CD14-positive monocyte (primary cell): ENCODE data around the gene SPATA31A6. TPM values are rescaled to one million over a fixed set of nuclear protein-coding genes. Genes with fewer than 3 reads are reported as not detected.
"Not testable (repeated sequence)": the region's sequence is repeated elsewhere in the genome, so short reads cannot be mapped to it uniquely, and the experiment has no call there.

Experiments used
- DNase-seq, 3 donors: peaks; one replicate each; pipeline ENCODE4 v3.0.0-alpha.2; 2011 to 2022
- H2AFZ ChIP-seq: 2 replicates; pipeline ENCODE4 v1.6.0; 2012; ENCODE audit warnings: mild to moderate bottlenecking, low read depth, low read length, inconsistent platforms; ENCODE audit not compliant: insufficient read depth, poor library complexity, severe bottlenecking
- H3K27ac ChIP-seq, 2 donors: 1 replicate in 1 of 2; 2 replicates in 1 of 2; pipeline ENCODE4 v1.5.1; 2012 to 2013; ENCODE audit warnings: low read length in 2 of 2, control low read depth in 1 of 2, inconsistent platforms in 1 of 2, low read depth in 1 of 2, mild to moderate bottlenecking in 1 of 2
- H3K27me3 ChIP-seq, 2 donors: one replicate each; pipeline versions ENCODE4 v1.6.0 to v1.6.1; 2011 to 2013; ENCODE audit warnings: low read length in 2 of 2; ENCODE audit not compliant: control insufficient read depth in 2 of 2, insufficient read depth in 2 of 2
- H3K36me3 ChIP-seq, 2 donors: replicated peaks in 1 of 2; 1 replicate in 1 of 2; 2 replicates in 1 of 2; pipeline versions ENCODE4 v1.5.1 to v1.6.1; 2012 to 2013; ENCODE audit warnings: low read length in 2 of 2, control low read depth in 1 of 2, inconsistent platforms in 1 of 2, mild to moderate bottlenecking in 1 of 2; ENCODE audit not compliant: insufficient read depth in 2 of 2, control insufficient read depth in 1 of 2
- H3K4me1 ChIP-seq, 2 donors: 1 replicate in 1 of 2; 2 replicates in 1 of 2; pipeline versions ENCODE4 v1.5.1 to v1.6.1; 2012 to 2013; ENCODE audit warnings: low read length in 2 of 2, control low read depth in 1 of 2, inconsistent platforms in 1 of 2, mild to moderate bottlenecking in 1 of 2, moderate library complexity in 1 of 2; ENCODE audit not compliant: insufficient read depth in 2 of 2, control insufficient read depth in 1 of 2
- H3K4me2 ChIP-seq: replicated peaks from 2 replicates; pipeline ENCODE3; 2012; ENCODE audit warnings: low read length, moderate library complexity, mild to moderate bottlenecking; ENCODE audit not compliant: poor library complexity, severe bottlenecking; ENCODE audit errors: extremely low read depth
- H3K4me3 ChIP-seq, 3 experiments: fragments of 200-600 bp in 1 of 3; sonication (generic) in 1 of 3; replicated peaks in 1 of 3; 1 replicate in 2 of 3; 2 replicates in 1 of 3; pipeline ENCODE4 v1.5.1; 2011 to 2013; ENCODE audit warnings: low read length in 3 of 3, mild to moderate bottlenecking in 3 of 3, control low read depth in 2 of 3, low read depth in 2 of 3, inconsistent platforms in 1 of 3, moderate library complexity in 1 of 3
- H3K79me2 ChIP-seq: 2 replicates; pipeline ENCODE4 v1.6.0; 2012; ENCODE audit warnings: mild to moderate bottlenecking, control low read depth, inconsistent platforms, low read length, moderate library complexity; ENCODE audit not compliant: insufficient read depth
- H3K9ac ChIP-seq: 2 replicates; pipeline ENCODE4 v1.6.0; 2017; ENCODE audit warnings: low read length, mild to moderate bottlenecking; ENCODE audit not compliant: insufficient read depth, poor library complexity, severe bottlenecking
- H3K9me3 ChIP-seq, 2 donors: replicated peaks in 1 of 2; 1 replicate in 1 of 2; 2 replicates in 1 of 2; pipeline versions ENCODE4 v1.5.1 to v1.6.1; 2012 to 2013; ENCODE audit warnings: low read length in 2 of 2, control low read depth in 1 of 2; ENCODE audit not compliant: control insufficient read depth in 1 of 2, insufficient read depth in 1 of 2
- H4K20me1 ChIP-seq: 2 replicates; pipeline ENCODE4 v1.6.0; 2012; ENCODE audit warnings: mild to moderate bottlenecking, low read length, control low read depth, moderate library complexity; ENCODE audit not compliant: insufficient read depth
- H3K27ac Mint-ChIP-seq, 7 donors: one replicate each; pipeline ENCODE4 v1.8.0; 2020; ENCODE audit warnings: mild to moderate bottlenecking in 7 of 7, mixed read lengths in 7 of 7, moderate library complexity in 6 of 7, inconsistent platforms in 2 of 7
- H3K27me3 Mint-ChIP-seq, 3 donors: one replicate each; pipeline ENCODE4 v1.8.0; 2021 to 2022; ENCODE audit warnings: low read depth in 3 of 3, mild to moderate bottlenecking in 3 of 3, mixed read lengths in 3 of 3, moderate library complexity in 3 of 3, inconsistent platforms in 1 of 3
- H3K36me3 Mint-ChIP-seq, 2 donors: one replicate each; pipeline ENCODE4 v1.8.0; 2020; ENCODE audit warnings: mixed read lengths in 2 of 2, inconsistent platforms in 1 of 2, mild to moderate bottlenecking in 1 of 2
- H3K4me1 Mint-ChIP-seq: one replicate; pipeline ENCODE4 v1.8.0; 2020; ENCODE audit warnings: mild to moderate bottlenecking, mixed read lengths
- H3K4me3 Mint-ChIP-seq, 2 donors: one replicate each; pipeline ENCODE4 v1.8.0; 2020; ENCODE audit warnings: mild to moderate bottlenecking in 2 of 2, mixed read lengths in 2 of 2, moderate library complexity in 1 of 2
- H3K9me3 Mint-ChIP-seq, 7 donors: one replicate each; pipeline ENCODE4 v1.8.0; 2020 to 2022; ENCODE audit warnings: mixed read lengths in 7 of 7, mild to moderate bottlenecking in 6 of 7, moderate library complexity in 6 of 7, inconsistent platforms in 2 of 7
- WGBS: methylation state at CpG from one replicate; pipeline ENCODE4 v1.1.5; 2013; ENCODE audit warnings: missing lambda C conversion rate; ENCODE audit not compliant: insufficient coverage; 5-methylcytosine and 5-hydroxymethylcytosine counted together
- intact Hi-C, 2 donors: fragments of 100-400 bp; cut with micrococcal nuclease; formaldehyde crosslinking; loops; one replicate each; pipeline versions ENCODE4 v1.15.0 to v1.15.1; 2023
- polyA minus RNA-seq: library from RNA; depleted of rRNA, polyadenylated mRNA; stranded (reverse); fragments of >200 nt; gene quantifications from 2 replicates; pipeline ENCODE4 v1.2.3, GENCODE V29; 2012
- polyA plus RNA-seq, 3 donors: library from polyadenylated mRNA; depleted of rRNA in 1 of 3; unstranded in 2 of 3; stranded (reverse) in 1 of 3; fragments of 300-500 nt in 2 of 3; fragments of >200 nt in 1 of 3; fragmentation: Illumina TruSeq in 2 of 3; gene quantifications; 1 replicate in 2 of 3; 2 replicates in 1 of 3; pipeline ENCODE4 v1.2.3, GENCODE V29; 2012 to 2021
- total RNA-seq, 12 experiments: library from RNA in 1 of 12; stranded (reverse) in 1 of 12; fragments of 120-200 nt in 1 of 12; gene quantifications; one replicate each; pipeline ENCODE4 v1.2.4 and lab custom pipeline; 2013 to 2026; ENCODE audit warnings: mixed read lengths in 6 of 12, inconsistent platforms in 1 of 12

The SPATA31A6 gene
- total RNA-seq (2013) = not detected
- polyA plus RNA-seq = not detected
- not detected in 2 replicates for polyA minus RNA-seq
- 0 to 0.12 (median 0) reads per million in 11 experiments for total RNA-seq (lab: John Stamatoyannopoulos, UW)

DNA sequence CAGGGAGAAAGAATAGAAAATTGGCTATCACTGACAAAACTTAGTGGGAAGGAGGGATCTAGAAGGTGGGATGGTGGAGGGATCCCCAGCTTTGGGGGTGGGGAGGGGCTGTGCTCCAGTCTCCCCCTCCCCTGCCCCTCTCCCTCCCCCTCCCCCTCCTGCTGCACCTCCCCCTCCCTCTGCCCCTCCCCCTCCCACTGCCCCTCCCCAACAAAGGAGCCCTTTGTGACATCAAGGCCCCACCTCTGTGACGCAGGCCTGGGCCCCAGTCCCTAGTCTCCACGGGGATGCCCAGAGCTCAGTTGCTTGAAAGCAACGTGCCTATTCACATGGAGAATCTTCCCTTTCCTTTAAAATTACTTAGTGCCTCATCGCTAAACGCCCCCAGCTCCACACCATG is at the start of gene SPATA31A6:
SPATA31A6 (plus strand) TSS at position 301 of the 400 bp plus-strand sequence; CDS start at position 330, 29 bp downstream.
- H3K9me3 ChIP-seq, H3K27ac ChIP-seq, H4K20me1 ChIP-seq, H3K4me3 ChIP-seq, H3K79me2 ChIP-seq, intact Hi-C loops, H3K9ac ChIP-seq, H3K9me3 Mint-ChIP-seq, H3K4me2 ChIP-seq, H3K27me3 ChIP-seq, H2AFZ ChIP-seq, H3K27ac Mint-ChIP-seq, H3K4me1 ChIP-seq, DNase-seq, H3K4me3 Mint-ChIP-seq, H3K4me1 Mint-ChIP-seq, H3K36me3 Mint-ChIP-seq, H3K36me3 ChIP-seq, H3K27me3 Mint-ChIP-seq: not testable (repeated sequence)
- WGBS = no CpG with 5 or more reads among the region's 5 CpGs

DNA sequence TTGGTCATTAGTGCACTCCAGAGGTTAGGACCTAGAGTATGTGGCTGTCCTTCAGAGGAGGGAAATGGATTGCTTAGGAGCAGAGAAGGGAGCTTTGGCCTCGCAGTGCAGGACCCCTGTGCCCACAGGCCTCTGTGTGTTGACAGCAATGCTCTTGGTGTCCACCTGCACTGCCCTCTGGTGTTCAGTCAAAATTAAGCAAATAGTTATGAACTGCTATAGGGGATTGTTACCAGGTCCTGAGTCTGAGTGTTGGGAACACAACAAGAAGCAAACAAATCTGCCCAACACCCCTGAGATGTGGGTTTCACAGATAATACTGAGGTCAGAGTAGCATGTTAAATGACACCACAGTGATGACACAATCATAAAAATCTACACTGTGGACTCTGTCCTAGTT is 23.2 kb upstream of the SPATA31A6 start:
- H3K4me1 Mint-ChIP-seq, H3K27ac Mint-ChIP-seq, H3K27ac ChIP-seq, H3K9me3 Mint-ChIP-seq, H3K9me3 ChIP-seq, H3K4me2 ChIP-seq, intact Hi-C loops, H3K79me2 ChIP-seq, H3K4me1 ChIP-seq, H3K27me3 ChIP-seq, H2AFZ ChIP-seq, DNase-seq, H3K9ac ChIP-seq, H4K20me1 ChIP-seq, H3K36me3 ChIP-seq, H3K4me3 Mint-ChIP-seq, H3K36me3 Mint-ChIP-seq, H3K27me3 Mint-ChIP-seq, H3K4me3 ChIP-seq: not testable (repeated sequence)
- no CpG with 5 or more reads among the region's 1 CpG for WGBS

DNA sequence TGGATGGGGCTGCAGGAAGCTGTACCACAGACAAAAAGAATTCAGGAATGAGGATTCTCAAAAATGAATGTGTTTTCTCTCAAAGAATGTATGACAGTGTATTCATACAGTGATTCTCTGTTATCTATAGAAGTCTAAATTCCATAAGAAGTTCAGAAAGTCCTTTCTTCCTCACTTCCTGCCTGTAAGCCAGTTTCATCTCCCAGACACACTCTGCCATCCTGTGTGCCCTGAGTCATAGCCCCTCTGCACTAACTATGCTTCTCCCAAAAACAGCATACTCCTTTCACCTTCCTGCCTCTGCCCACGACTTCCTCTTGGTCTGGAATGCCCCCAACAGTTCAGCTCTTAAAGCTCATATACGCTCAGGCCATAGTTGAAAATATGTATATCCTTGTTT is 36.4 kb downstream of the SPATA31A6 start:
- H3K27ac Mint-ChIP-seq, H3K79me2 ChIP-seq, H3K4me3 Mint-ChIP-seq, DNase-seq, intact Hi-C loops, H3K27me3 Mint-ChIP-seq, H3K36me3 Mint-ChIP-seq, H2AFZ ChIP-seq, H3K4me1 Mint-ChIP-seq, H3K9ac ChIP-seq, H3K9me3 ChIP-seq, H3K4me3 ChIP-seq, H3K27me3 ChIP-seq, H3K27ac ChIP-seq, H3K4me1 ChIP-seq, H4K20me1 ChIP-seq, H3K36me3 ChIP-seq, H3K4me2 ChIP-seq: not testable (repeated sequence)
- no CpG with 5 or more reads among the region's 2 CpGs for WGBS
- H3K9me3 Mint-ChIP-seq = peaks cover 0 to 14% (median 2%) of the 10 kb centered on the region in 7 donors

DNA sequence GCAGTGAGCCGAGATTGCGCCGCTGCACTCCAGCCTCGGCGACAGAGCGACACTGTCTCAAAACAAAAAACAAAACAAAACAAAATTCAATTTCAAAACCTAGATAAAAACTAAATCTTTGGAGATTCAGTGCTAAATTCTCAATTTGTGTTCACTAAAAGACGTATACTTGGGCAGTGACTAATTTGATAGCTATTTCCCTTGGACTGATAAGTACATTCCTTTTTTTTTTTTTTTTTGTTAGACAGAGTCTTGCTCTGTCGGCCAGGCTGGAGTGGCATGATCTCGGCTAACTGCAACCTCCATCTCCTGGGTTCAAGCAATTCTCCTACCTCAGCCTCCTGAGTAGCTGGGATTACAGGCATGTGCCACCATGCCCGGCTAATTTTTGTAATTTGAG is 39.8 kb downstream of the SPATA31A6 start:
- H3K27ac Mint-ChIP-seq, H3K9me3 ChIP-seq, H3K27me3 Mint-ChIP-seq, H3K36me3 ChIP-seq, H3K36me3 Mint-ChIP-seq, H3K4me1 ChIP-seq, intact Hi-C loops, H3K79me2 ChIP-seq, H2AFZ ChIP-seq, H4K20me1 ChIP-seq, H3K4me1 Mint-ChIP-seq, H3K9ac ChIP-seq, H3K4me3 Mint-ChIP-seq, H3K4me2 ChIP-seq, H3K27ac ChIP-seq, H3K27me3 ChIP-seq, H3K4me3 ChIP-seq, DNase-seq: not testable (repeated sequence)
- no CpG with 5 or more reads among the region's 10 CpGs for WGBS
- peaks cover 0 to 15% (median 0%) of the 10 kb centered on the region in 7 donors for H3K9me3 Mint-ChIP-seq
